DOHH2 (cell line): ENCODE results near the gene TPRA1.

ENCODE experiments used
- EZH2phosphoT487 ChIP-seq: fragments of 200-600 bp; sonication (generic); IDR thresholded peaks from 2 replicates; pipeline ENCODE4 v1.6.1; 2017; ENCODE audit warnings: borderline replicate concordance, mild to moderate bottlenecking, antibody characterized with exemption, low read length, moderate library complexity, mixed read lengths
- TF ChIP-seq, protein P1 (sequence below): fragments of 200-600 bp; sonication (generic); IDR thresholded peaks from one replicate; pipeline ENCODE4 v1.5.1; 2014; ENCODE audit warnings: antibody characterized with exemption, mild to moderate bottlenecking, low read depth, low read length; ENCODE audit not compliant: poor library complexity, severe bottlenecking

DNA sequence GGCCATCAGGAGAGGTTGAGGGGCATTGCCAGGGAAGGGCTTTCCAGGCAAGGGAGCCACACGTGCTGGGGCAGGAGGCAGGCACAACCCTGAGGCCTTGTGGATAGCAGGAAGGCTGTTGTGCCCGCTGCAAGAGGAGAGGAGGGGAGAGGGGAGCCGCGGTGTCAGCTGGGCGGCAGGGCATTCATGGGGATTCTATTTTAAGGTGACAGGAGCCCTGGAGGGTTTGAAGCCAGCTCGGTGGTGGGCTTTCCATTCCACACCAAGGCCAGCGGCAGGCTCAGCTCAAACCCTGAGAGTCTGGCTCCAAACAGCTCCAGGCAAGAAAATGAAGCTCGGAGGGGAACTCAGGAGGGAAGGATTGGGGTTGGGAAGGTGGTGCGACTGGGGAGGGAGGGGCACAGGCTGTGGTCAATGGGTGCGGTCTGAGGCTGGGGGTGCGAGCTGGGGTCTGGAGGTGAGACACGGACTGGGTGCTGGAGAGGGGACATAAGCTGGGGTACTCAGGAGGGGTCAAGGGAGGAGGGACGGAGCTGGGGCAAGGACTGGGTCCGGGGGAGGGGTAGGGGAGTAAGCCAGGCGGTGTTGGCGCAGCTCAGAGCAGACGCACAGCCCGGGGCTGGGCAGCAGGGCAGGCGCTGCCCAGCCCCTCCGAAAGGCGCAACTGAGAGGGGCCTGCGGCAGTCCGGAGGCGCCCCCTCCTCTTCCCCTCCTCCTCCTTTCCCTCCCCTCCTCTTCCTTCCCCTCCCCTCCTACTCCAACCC is 43.4 kb downstream of the TPRA1 start:
- TF ChIP-seq, protein P1, sequence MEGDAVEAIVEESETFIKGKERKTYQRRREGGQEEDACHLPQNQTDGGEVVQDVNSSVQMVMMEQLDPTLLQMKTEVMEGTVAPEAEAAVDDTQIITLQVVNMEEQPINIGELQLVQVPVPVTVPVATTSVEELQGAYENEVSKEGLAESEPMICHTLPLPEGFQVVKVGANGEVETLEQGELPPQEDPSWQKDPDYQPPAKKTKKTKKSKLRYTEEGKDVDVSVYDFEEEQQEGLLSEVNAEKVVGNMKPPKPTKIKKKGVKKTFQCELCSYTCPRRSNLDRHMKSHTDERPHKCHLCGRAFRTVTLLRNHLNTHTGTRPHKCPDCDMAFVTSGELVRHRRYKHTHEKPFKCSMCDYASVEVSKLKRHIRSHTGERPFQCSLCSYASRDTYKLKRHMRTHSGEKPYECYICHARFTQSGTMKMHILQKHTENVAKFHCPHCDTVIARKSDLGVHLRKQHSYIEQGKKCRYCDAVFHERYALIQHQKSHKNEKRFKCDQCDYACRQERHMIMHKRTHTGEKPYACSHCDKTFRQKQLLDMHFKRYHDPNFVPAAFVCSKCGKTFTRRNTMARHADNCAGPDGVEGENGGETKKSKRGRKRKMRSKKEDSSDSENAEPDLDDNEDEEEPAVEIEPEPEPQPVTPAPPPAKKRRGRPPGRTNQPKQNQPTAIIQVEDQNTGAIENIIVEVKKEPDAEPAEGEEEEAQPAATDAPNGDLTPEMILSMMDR: no peak
- no peak; the same call in 1 of the 2 replicates for TF ChIP-seq EZH2phosphoT487
